ENCODE measurements around the gene BFSP2. TPM values are rescaled to one million over a fixed set of nuclear protein-coding genes. Genes with fewer than 3 reads are reported as not detected.
"Not testable (repeated sequence)": the region's sequence is repeated elsewhere in the genome, so short reads cannot be mapped to it uniquely, and the experiment has no call there.

The BFSP2 gene
- total RNA-seq, 1 donor from 2014 or later, result not detected

DNA sequence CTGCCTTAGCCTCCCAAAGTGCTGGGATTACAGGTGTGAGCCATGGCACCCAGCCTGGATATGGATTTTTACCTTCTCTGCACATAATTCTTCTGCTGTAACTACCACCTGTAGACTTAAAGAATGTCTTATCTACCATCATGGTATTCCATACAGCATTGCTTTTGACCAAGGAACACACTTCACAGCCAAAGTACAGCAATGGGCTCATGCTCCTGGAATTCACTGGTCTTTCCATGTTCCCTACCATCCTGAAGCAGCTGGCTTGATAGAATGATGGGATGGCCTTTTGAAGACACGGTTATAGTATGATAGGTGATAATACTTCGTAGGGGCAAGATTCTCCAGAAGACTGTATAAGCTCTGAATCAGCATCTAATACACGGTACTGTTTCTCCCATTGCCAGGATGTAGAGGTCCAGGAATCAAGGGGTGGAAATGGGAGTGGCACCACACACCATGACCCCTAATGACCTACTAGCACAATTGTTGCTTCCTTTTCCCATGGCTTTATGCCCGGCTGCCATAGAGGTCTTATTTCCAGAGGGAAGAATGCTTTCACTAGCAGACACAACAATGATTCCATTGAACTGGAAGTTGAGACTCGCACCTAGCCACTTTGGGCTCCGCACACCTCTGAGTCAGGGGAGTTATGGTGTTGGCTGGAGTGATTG is 112.7 kb downstream of the BFSP2 start:
- TF ChIP-seq, protein P1, sequence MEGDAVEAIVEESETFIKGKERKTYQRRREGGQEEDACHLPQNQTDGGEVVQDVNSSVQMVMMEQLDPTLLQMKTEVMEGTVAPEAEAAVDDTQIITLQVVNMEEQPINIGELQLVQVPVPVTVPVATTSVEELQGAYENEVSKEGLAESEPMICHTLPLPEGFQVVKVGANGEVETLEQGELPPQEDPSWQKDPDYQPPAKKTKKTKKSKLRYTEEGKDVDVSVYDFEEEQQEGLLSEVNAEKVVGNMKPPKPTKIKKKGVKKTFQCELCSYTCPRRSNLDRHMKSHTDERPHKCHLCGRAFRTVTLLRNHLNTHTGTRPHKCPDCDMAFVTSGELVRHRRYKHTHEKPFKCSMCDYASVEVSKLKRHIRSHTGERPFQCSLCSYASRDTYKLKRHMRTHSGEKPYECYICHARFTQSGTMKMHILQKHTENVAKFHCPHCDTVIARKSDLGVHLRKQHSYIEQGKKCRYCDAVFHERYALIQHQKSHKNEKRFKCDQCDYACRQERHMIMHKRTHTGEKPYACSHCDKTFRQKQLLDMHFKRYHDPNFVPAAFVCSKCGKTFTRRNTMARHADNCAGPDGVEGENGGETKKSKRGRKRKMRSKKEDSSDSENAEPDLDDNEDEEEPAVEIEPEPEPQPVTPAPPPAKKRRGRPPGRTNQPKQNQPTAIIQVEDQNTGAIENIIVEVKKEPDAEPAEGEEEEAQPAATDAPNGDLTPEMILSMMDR (IDR thresholded peaks at IDR 0.05; ENCODE audit: insufficient read depth, low read length, poor library complexity, severe bottlenecking), result no peak
- H3K27me3 ChIP-seq (ENCODE audit: control insufficient read depth, insufficient read depth, low read length), result no peaks in the 10 kb centered on the region
- DNase-seq (ENCODE audit: low read depth), result no peak
- H3K36me3 ChIP-seq (ENCODE audit: control insufficient read depth, insufficient read depth, low read length), result no peaks in the 10 kb centered on the region
- no peak overlapping the region for H3K4me3 ChIP-seq (ENCODE audit: low read depth, low read length)

DNA sequence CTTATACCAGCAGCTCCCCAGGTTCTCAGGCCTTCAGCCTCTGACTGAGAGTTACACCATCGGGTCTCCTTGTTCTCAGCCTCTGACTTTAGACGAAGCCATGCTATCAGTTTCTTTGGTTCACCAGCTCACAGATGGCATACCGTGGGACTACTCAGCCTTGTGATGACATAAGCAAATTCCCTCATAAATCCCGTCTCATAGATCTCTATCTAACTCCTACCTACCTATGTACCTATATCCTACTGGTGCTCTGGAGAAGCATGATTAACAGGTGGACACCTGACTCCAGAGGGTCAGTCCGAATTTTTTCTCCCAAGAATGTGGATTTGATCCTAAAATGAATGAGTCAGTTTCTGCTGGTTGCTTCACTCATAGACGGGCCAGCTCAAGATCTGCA is 114.6 kb downstream of the BFSP2 start:
- TF ChIP-seq, protein P1 (IDR thresholded peaks at IDR 0.05; ENCODE audit: insufficient read depth, low read length, poor library complexity, severe bottlenecking), result no peak
- DNase-seq (ENCODE audit: low read depth), result peak; percentile 42
- H3K36me3 ChIP-seq (ENCODE audit: control insufficient read depth, insufficient read depth, low read length), result no peaks in the 10 kb centered on the region
- H3K4me3 ChIP-seq (ENCODE audit: low read depth, low read length), result no peak overlapping the region
- no peaks in the 10 kb centered on the region for H3K27me3 ChIP-seq (ENCODE audit: control insufficient read depth, insufficient read depth, low read length)

DNA sequence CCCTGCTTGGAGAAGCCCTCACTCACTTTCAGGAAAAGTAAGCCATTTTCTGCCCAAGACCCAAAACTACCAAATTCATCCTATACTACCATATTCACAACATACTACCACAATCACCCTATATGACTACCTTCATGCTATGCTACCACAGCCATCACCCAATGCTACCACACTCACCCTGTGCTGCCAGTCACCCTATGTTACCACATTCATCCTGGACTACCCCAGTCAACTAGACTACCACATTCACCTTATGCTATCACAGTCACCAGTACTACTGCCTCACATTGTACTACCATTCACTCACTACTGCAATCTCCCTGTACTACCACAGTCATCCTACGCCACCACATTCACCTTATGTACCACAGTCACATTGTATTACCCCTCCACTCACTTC is 115.3 kb downstream of the BFSP2 start:
- TF ChIP-seq, protein P1 (IDR thresholded peaks at IDR 0.05; ENCODE audit: insufficient read depth, low read length, poor library complexity, severe bottlenecking), result no peak
- no peaks in the 10 kb centered on the region for H3K27me3 ChIP-seq (ENCODE audit: control insufficient read depth, insufficient read depth, low read length)
- H3K4me3 ChIP-seq (ENCODE audit: low read depth, low read length), result no peak overlapping the region
- DNase-seq (ENCODE audit: low read depth), result no peak
- no peaks in the 10 kb centered on the region for H3K36me3 ChIP-seq (ENCODE audit: control insufficient read depth, insufficient read depth, low read length)

DNA sequence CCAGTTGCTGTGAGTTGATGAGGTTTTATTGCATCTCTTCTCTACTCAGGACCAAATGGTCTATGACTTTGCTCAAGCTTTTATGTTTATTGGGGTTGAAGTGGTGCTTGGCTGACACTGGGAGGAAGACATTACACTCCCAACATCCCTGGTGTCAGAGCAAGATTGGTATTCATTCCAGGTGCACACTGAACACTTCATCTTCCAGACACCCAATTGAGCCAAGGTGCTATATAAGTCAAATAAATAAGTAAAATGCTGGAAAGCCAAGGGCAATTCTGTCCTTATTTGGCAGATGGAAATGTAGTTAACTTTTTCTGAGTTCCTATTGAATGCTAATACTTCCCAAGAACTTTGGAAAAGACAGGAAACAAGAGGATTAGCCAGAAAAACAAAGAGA is 120.4 kb downstream of the BFSP2 start:
- H3K27me3 ChIP-seq (ENCODE audit: control insufficient read depth, insufficient read depth, low read length), result no peaks in the 10 kb centered on the region
- TF ChIP-seq, protein P1 (IDR thresholded peaks at IDR 0.05; ENCODE audit: insufficient read depth, low read length, poor library complexity, severe bottlenecking), result no peak
- DNase-seq (ENCODE audit: low read depth), result no peak
- H3K4me3 ChIP-seq (ENCODE audit: low read depth, low read length), result no peak overlapping the region
- no peaks in the 10 kb centered on the region for H3K36me3 ChIP-seq (ENCODE audit: control insufficient read depth, insufficient read depth, low read length)

DNA sequence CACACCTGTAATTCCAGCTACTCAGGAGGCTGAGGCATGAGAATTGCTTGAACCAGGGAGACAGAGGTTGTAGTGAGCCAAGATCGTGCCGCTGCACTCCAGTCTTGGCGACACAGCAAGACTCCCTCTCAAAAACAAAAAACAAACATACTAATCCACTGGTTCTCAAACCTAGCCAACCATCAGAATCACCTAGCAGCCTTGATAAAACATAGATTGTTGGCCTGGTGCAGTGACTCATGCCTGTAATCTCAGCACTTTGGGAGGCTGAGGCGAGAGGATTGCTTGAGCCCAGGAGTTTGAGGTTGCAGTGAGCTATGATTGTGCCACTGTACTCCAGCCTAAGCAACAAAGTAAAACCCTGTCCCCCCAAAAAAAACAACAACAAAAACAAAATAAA is 121.1 kb downstream of the BFSP2 start:
- DNase-seq (ENCODE audit: low read depth); H3K27me3 ChIP-seq (ENCODE audit: control insufficient read depth, insufficient read depth, low read length); H3K4me3 ChIP-seq (ENCODE audit: low read depth, low read length); H3K36me3 ChIP-seq (ENCODE audit: control insufficient read depth, insufficient read depth, low read length): not testable (repeated sequence)

DNA sequence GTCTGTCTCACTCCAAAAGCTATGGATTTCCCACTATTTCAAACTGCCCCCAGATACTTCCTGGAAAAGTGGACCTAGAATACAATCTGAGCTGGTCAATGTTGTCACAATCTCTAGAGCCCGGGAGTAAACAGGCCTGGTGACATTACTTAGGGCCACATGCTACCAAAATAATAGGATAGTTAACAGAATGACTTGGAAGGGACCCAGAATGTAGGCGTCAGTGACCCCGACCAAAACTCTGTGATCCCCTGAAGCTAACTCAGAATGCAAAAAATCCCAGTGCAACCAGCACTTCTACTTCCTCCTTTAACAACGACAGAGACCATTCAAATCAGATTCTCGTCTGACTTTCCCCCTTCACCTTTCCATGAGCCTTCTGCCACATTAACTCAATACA is 122.1 kb downstream of the BFSP2 start:
- Histone ChIP-seq H3K36me3 (ENCODE audit: control insufficient read depth, insufficient read depth, low read length) (no peaks in the 10 kb centered on the region), H3K4me3 (ENCODE audit: low read depth, low read length) (no peak overlapping the region), H3K27me3 (ENCODE audit: control insufficient read depth, insufficient read depth, low read length) (no peaks in the 10 kb centered on the region)
- no peak for DNase-seq (ENCODE audit: low read depth)
- TF ChIP-seq, protein P1 (IDR thresholded peaks at IDR 0.05; ENCODE audit: insufficient read depth, low read length, poor library complexity, severe bottlenecking), result no peak

DNA sequence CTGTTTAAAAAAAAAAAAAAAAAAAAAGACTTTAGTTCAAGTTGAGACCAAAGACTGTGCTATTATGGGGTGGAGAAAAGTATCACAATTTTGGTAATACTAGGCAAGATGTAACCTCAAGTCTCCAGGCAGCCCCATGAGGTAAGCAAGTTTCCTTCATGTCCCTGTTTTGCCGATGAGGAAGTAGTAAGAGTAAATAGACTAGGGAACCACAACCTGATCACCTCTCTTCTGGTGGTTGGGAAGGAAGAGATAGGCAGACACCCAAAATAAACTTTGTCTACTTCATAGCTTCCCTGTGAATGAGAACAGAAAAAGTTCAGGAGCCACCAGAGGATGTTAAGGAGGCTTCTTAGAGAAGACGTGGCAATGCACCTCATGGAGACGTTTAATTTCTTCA is 123.9 kb downstream of the BFSP2 start:
- H3K4me3 ChIP-seq (ENCODE audit: low read depth, low read length); H3K27me3 ChIP-seq (ENCODE audit: control insufficient read depth, insufficient read depth, low read length); H3K36me3 ChIP-seq (ENCODE audit: control insufficient read depth, insufficient read depth, low read length); DNase-seq (ENCODE audit: low read depth): not testable (repeated sequence)
